SK-N-SH (cell line): Measurements from ENCODE around the gene EFCAB8. TPM values are rescaled to one million over a fixed set of nuclear protein-coding genes. Genes with fewer than 3 reads are reported as not detected.

ENCODE experiments used
- CTCF ChIA-PET: fragments of 300-600, 350-600 bp; formaldehyde crosslinking; extraction: SDS; loops from one replicate; lab custom pipeline; 2021; lab: Yijun Ruan, JAX
- POLR2A ChIA-PET: fragments of 350-600 bp; sonication (Branson Sonifier 250); formaldehyde crosslinking; extraction: SDS; loops from one replicate; lab custom pipeline; 2020; ENCODE audit warnings: antibody characterized with exemption, inconsistent platforms; lab: Yijun Ruan, JAX
- DNase-seq: peaks from one replicate; pipeline ENCODE4 v3.0.0; 2012
- H2AFZ ChIP-seq: fragments of 200-600 bp; sonication (generic); 2 replicates; pipeline ENCODE4 v1.8.1; 2016; ENCODE audit warnings: antibody characterized with exemption, mild to moderate bottlenecking, low read depth
- H3F3A ChIP-seq: fragments of 200-600 bp; sonication (generic); replicated peaks from 2 replicates; pipeline ENCODE3; 2016; ENCODE audit warnings: antibody characterized with exemption, mild to moderate bottlenecking; ENCODE audit not compliant: insufficient read depth
- H3K27ac ChIP-seq, 2 experiments: fragments of 200-500 bp in 1 of 2; fragments of 200-600 bp in 1 of 2; sonication (Bioruptor generic) in 1 of 2; sonication (generic), shearing (Covaris generic) in 1 of 2; 2 replicates each; pipeline versions ENCODE4 v1.5.1 to v1.6.1; 2014 to 2016; ENCODE audit warnings: low read depth in 2 of 2, inconsistent platforms in 1 of 2, low read length in 1 of 2, mild to moderate bottlenecking in 1 of 2, mixed read lengths in 1 of 2
- H3K27me3 ChIP-seq: fragments of 200-600 bp; sonication (generic), shearing (Covaris generic); 2 replicates; pipeline ENCODE4 v1.6.1; 2016; ENCODE audit warnings: mixed run types; ENCODE audit not compliant: insufficient read depth
- H3K36me3 ChIP-seq, 2 experiments: fragments of 200-500 bp in 1 of 2; fragments of 200-600 bp in 1 of 2; sonication (Bioruptor generic) in 1 of 2; sonication (generic) in 1 of 2; replicated peaks in 1 of 2; 2 replicates each; pipeline versions ENCODE3 to v1.5.1; 2014 to 2016; ENCODE audit warnings: low read length in 1 of 2, mild to moderate bottlenecking in 1 of 2; ENCODE audit not compliant: insufficient read depth in 2 of 2, control insufficient read depth in 1 of 2
- H3K4me1 ChIP-seq, 2 experiments: fragments of 200-500 bp in 1 of 2; fragments of 200-600 bp in 1 of 2; sonication (Bioruptor generic) in 1 of 2; sonication (generic), shearing (Covaris generic) in 1 of 2; 2 replicates each; pipeline versions ENCODE4 v1.5.1 to v1.6.1; 2014 to 2016; ENCODE audit warnings: low read depth in 1 of 2, low read length in 1 of 2, mixed run types in 1 of 2; ENCODE audit not compliant: insufficient read depth in 2 of 2, control insufficient read depth in 1 of 2
- H3K4me2 ChIP-seq: fragments of 200-600 bp; sonication (generic), shearing (Covaris generic); 2 replicates; pipeline ENCODE4 v1.6.1; 2017; ENCODE audit warnings: mixed run types
- H3K4me3 ChIP-seq, 2 experiments: fragments of 200-500 bp in 1 of 2; fragments of 200-600 bp in 1 of 2; sonication (Bioruptor generic) in 1 of 2; sonication (generic), shearing (Covaris generic) in 1 of 2; 2 replicates each; pipeline versions ENCODE4 v1.5.1 to v1.8.1; 2014 to 2016; ENCODE audit warnings: low read depth in 2 of 2, inconsistent platforms in 1 of 2, low read length in 1 of 2, mild to moderate bottlenecking in 1 of 2, mixed read lengths in 1 of 2, moderate library complexity in 1 of 2
- H3K79me2 ChIP-seq: fragments of 200-600 bp; sonication (generic); 2 replicates; pipeline ENCODE4 v1.8.1; 2017; ENCODE audit warnings: mild to moderate bottlenecking; ENCODE audit not compliant: insufficient read depth
- H3K9ac ChIP-seq: fragments of 200-600 bp; sonication (generic); 2 replicates; pipeline ENCODE4 v1.6.1; 2017; ENCODE audit warnings: mixed run types
- H3K9me2 ChIP-seq: fragments of 200-600 bp; sonication (generic); 2 replicates; pipeline ENCODE4 v1.6.1; 2017; ENCODE audit warnings: mixed run types
- H3K9me3 ChIP-seq: fragments of 200-600 bp; sonication (generic); 2 replicates; pipeline ENCODE4 v1.6.1; 2017; ENCODE audit warnings: mixed run types, mild to moderate bottlenecking, moderate library complexity
- H4K20me1 ChIP-seq: fragments of 200-600 bp; sonication (generic); 2 replicates; pipeline ENCODE4 v1.6.1; 2017; ENCODE audit warnings: mild to moderate bottlenecking, mixed run types; ENCODE audit not compliant: insufficient read depth
- FOSL2 ChIP-seq: IDR thresholded peaks from 2 replicates; pipeline ENCODE4 v1.4.0; 2012; ENCODE audit warnings: low read depth, mild to moderate bottlenecking, moderate library complexity, borderline replicate concordance
- GABPA ChIP-seq: IDR thresholded peaks from 2 replicates; pipeline ENCODE4 v1.4.0; 2012; ENCODE audit warnings: low read depth, mild to moderate bottlenecking
- JUND ChIP-seq: IDR thresholded peaks from 2 replicates; pipeline ENCODE4 v1.4.0; 2012
- MEF2A ChIP-seq: IDR thresholded peaks from 2 replicates; pipeline ENCODE4 v1.4.0; 2012; ENCODE audit warnings: low read depth, borderline replicate concordance
- MXI1 ChIP-seq: IDR thresholded peaks from 2 replicates; pipeline ENCODE4 v1.6.1; 2012; ENCODE audit warnings: mild to moderate bottlenecking, low read depth, low read length, improper control_type of control experiment
- RAD21 ChIP-seq: IDR thresholded peaks from 2 replicates; pipeline ENCODE4 v1.6.1; 2012; ENCODE audit warnings: mild to moderate bottlenecking, low read length
- RCOR1 ChIP-seq: fragments of 150-350 bp; IDR thresholded peaks from 2 replicates; pipeline ENCODE4 v1.6.1; 2017; ENCODE audit warnings: antibody characterized with exemption, low read length
- RFX5 ChIP-seq: IDR thresholded peaks from 2 replicates; pipeline ENCODE4 v1.6.1; 2012; ENCODE audit warnings: mild to moderate bottlenecking, improper control_type of control experiment, low read length
- SMC3 ChIP-seq: IDR thresholded peaks from 2 replicates; pipeline ENCODE4 v1.6.1; 2012; ENCODE audit warnings: low read depth, low read length, improper control_type of control experiment
- TAF1 ChIP-seq: IDR thresholded peaks from 2 replicates; pipeline ENCODE4 v1.6.1; 2012; ENCODE audit warnings: low read depth, mild to moderate bottlenecking, low read length, moderate library complexity, borderline replicate concordance
- TCF12 ChIP-seq: IDR thresholded peaks from 2 replicates; pipeline ENCODE4 v1.4.0; 2012
- YY1 ChIP-seq: IDR thresholded peaks from 2 replicates; pipeline ENCODE4 v1.4.0; 2012; ENCODE audit warnings: low read depth, mild to moderate bottlenecking
- WGBS: methylation state at CpG from one replicate; pipeline ENCODE4 v1.1.6; 2017; ENCODE audit warnings: low lambda C conversion rate; 5-methylcytosine and 5-hydroxymethylcytosine counted together
- polyA plus RNA-seq, 3 experiments: library from polyadenylated mRNA; depleted of rRNA; stranded (reverse); fragments of >200 nt; gene quantifications; 2 replicates each; pipeline ENCODE4 v1.2.3, GENCODE V29; 2012
- TF ChIP-seq, protein P1 (sequence below): fragments of 150-350 bp; IDR thresholded peaks from 2 replicates; pipeline ENCODE4 v1.6.1; 2016; ENCODE audit warnings: mild to moderate bottlenecking, low read depth, low read length
- TF ChIP-seq, protein P2 (sequence below): IDR thresholded peaks from 2 replicates; pipeline ENCODE4 v1.4.0; 2012; ENCODE audit warnings: low read depth, borderline replicate concordance
- TF ChIP-seq, protein P3 (sequence below): IDR thresholded peaks from 2 replicates; pipeline ENCODE4 v1.4.0; 2012; ENCODE audit warnings: low read depth
- TF ChIP-seq, protein P4 (sequence below): fragments of 200-600 bp; sonication (generic); IDR thresholded peaks from 2 replicates; pipeline ENCODE4 v1.6.1; 2017; ENCODE audit warnings: antibody characterized with exemption, mild to moderate bottlenecking, moderate library complexity
- TF ChIP-seq, protein P5 (sequence below): IDR thresholded peaks from 2 replicates; pipeline ENCODE4 v1.6.1; 2012; ENCODE audit warnings: mild to moderate bottlenecking, low read depth, low read length, moderate library complexity

The EFCAB8 gene
- polyA plus RNA-seq, 1 of the 3 experiments (the other 2 are of a cell fraction): not detected

DNA sequence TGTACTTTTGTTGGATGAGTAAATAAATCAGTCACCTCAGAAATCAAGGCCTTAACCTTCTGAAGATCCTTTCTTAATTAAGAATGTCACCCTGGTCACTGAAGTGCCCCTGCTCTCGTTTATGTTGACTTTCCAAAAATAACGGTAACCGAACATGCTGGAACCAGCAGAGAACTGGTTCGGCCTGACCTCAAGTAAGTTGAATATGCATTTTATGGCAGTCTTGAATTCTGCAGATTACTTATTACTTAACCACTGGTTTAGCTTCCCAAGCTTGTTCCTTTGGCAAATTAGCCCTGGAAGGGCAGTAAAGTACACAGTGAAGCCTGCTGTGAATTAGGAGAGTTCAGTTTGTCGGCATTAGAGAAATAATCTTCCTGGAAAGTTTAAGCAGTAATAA, 26.7 kb upstream of the EFCAB8 start:
- Histone ChIP-seq H3K4me1 (peaks cover 0 to 16% of the 10 kb centered on the region in 2 experiments; a peak in 1 of 4 replicates), H3K4me3 (no peak overlapping the region), H3K36me3 (peaks cover 43 to 62% of the 10 kb centered on the region in 2 experiments), H3K79me2 (peaks cover 100% of the 10 kb centered on the region), H3K9me2 (no peaks in the 10 kb centered on the region), H3K27me3 (no peaks in the 10 kb centered on the region), H4K20me1 (peaks cover 69% of the 10 kb centered on the region), H2AFZ (no peak overlapping the region), H3K9ac (no peak overlapping the region), H3K27ac (no peak overlapping the region), H3K9me3 (no peaks in the 10 kb centered on the region), H3K4me2 (no peak overlapping the region), H3F3A (peaks cover 23% of the 10 kb centered on the region)
- DNase-seq: no peak
- ChIA-PET POLR2A (no interaction called here), CTCF (no interaction called here)
- 97% methylated on average over 5 of the region's 5 CpGs for WGBS
- TF ChIP-seq, protein P1, sequence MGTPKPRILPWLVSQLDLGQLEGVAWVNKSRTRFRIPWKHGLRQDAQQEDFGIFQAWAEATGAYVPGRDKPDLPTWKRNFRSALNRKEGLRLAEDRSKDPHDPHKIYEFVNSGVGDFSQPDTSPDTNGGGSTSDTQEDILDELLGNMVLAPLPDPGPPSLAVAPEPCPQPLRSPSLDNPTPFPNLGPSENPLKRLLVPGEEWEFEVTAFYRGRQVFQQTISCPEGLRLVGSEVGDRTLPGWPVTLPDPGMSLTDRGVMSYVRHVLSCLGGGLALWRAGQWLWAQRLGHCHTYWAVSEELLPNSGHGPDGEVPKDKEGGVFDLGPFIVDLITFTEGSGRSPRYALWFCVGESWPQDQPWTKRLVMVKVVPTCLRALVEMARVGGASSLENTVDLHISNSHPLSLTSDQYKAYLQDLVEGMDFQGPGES: no peak
- TF ChIP-seq TAF1: no peak
- TF ChIP-seq, protein P2, sequence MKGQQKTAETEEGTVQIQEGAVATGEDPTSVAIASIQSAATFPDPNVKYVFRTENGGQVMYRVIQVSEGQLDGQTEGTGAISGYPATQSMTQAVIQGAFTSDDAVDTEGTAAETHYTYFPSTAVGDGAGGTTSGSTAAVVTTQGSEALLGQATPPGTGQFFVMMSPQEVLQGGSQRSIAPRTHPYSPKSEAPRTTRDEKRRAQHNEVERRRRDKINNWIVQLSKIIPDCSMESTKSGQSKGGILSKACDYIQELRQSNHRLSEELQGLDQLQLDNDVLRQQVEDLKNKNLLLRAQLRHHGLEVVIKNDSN: no peak
- TF ChIP-seq YY1: no peak
- TF ChIP-seq GABPA: no peak
- no peak for TF ChIP-seq MEF2A
- TF ChIP-seq RAD21: no peak
- no peak for TF ChIP-seq SMC3
- no peak for TF ChIP-seq MXI1
- TF ChIP-seq FOSL2: no peak
- no peak for TF ChIP-seq JUND
- TF ChIP-seq TCF12: no peak
- TF ChIP-seq RCOR1: no peak
- TF ChIP-seq, protein P3, sequence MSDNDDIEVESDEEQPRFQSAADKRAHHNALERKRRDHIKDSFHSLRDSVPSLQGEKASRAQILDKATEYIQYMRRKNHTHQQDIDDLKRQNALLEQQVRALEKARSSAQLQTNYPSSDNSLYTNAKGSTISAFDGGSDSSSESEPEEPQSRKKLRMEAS: no peak
- TF ChIP-seq, protein P4, sequence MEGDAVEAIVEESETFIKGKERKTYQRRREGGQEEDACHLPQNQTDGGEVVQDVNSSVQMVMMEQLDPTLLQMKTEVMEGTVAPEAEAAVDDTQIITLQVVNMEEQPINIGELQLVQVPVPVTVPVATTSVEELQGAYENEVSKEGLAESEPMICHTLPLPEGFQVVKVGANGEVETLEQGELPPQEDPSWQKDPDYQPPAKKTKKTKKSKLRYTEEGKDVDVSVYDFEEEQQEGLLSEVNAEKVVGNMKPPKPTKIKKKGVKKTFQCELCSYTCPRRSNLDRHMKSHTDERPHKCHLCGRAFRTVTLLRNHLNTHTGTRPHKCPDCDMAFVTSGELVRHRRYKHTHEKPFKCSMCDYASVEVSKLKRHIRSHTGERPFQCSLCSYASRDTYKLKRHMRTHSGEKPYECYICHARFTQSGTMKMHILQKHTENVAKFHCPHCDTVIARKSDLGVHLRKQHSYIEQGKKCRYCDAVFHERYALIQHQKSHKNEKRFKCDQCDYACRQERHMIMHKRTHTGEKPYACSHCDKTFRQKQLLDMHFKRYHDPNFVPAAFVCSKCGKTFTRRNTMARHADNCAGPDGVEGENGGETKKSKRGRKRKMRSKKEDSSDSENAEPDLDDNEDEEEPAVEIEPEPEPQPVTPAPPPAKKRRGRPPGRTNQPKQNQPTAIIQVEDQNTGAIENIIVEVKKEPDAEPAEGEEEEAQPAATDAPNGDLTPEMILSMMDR: no peak
- no peak for TF ChIP-seq RFX5
- TF ChIP-seq, protein P5, sequence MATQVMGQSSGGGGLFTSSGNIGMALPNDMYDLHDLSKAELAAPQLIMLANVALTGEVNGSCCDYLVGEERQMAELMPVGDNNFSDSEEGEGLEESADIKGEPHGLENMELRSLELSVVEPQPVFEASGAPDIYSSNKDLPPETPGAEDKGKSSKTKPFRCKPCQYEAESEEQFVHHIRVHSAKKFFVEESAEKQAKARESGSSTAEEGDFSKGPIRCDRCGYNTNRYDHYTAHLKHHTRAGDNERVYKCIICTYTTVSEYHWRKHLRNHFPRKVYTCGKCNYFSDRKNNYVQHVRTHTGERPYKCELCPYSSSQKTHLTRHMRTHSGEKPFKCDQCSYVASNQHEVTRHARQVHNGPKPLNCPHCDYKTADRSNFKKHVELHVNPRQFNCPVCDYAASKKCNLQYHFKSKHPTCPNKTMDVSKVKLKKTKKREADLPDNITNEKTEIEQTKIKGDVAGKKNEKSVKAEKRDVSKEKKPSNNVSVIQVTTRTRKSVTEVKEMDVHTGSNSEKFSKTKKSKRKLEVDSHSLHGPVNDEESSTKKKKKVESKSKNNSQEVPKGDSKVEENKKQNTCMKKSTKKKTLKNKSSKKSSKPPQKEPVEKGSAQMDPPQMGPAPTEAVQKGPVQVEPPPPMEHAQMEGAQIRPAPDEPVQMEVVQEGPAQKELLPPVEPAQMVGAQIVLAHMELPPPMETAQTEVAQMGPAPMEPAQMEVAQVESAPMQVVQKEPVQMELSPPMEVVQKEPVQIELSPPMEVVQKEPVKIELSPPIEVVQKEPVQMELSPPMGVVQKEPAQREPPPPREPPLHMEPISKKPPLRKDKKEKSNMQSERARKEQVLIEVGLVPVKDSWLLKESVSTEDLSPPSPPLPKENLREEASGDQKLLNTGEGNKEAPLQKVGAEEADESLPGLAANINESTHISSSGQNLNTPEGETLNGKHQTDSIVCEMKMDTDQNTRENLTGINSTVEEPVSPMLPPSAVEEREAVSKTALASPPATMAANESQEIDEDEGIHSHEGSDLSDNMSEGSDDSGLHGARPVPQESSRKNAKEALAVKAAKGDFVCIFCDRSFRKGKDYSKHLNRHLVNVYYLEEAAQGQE: no peak
